ENCODE measurements around the gene MGAT3.
"Not testable (repeated sequence)": the region's sequence is repeated elsewhere in the genome, so short reads cannot be mapped to it uniquely, and the experiment has no call there.

MGAT3 gene

DNA sequence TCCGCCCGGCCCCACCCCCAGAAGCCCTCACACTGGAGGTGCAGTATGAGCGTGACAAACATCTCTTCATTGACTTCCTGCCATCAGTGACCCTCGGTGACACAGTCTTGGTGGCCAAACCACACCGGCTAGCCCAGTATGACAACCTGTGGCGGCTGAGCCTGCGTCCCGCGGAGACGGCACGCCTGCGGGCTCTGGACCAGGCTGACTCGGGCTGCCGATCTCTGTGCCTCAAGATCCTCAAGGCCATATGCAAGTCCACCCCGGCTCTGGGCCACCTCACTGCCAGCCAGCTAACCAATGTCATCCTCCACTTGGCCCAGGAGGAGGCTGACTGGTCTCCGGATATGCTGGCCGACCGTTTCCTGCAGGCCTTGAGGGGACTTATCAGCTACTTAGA, 57.0 kb downstream of the MGAT3 start:
- no peak for DNase-seq (ENCODE audit: low read depth in 2 of 2)

DNA sequence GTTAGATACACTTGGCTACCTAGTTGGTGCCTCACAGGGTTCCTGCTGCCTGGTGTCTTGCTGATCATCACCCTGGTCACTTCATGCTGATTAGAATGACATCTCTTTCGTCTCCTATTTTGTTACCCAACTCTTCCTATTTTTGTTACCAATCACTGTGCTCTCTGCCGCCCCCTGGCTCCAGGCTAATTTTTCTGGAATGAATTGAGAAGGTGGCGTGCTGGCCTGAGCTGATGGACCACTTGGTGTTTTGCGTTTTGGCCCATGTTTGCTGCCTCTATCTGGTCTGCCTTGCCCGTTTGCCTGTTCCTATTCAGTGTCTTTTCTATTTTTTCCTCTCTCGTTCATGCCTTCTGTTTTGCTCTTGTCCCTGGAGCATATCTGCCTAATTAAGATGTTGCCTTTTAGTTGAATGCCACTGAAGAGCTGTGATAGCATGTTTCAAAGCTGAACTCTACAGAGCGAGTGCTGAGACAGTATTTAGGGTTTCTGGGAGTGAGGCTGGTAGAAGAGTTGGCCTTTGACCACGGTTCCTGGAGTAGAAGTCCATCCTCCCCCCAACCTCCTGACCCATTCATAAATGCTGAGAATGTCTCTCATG, 57.7 kb downstream of the MGAT3 start:
- DNase-seq (ENCODE audit: low read depth in 2 of 2): no peak

DNA sequence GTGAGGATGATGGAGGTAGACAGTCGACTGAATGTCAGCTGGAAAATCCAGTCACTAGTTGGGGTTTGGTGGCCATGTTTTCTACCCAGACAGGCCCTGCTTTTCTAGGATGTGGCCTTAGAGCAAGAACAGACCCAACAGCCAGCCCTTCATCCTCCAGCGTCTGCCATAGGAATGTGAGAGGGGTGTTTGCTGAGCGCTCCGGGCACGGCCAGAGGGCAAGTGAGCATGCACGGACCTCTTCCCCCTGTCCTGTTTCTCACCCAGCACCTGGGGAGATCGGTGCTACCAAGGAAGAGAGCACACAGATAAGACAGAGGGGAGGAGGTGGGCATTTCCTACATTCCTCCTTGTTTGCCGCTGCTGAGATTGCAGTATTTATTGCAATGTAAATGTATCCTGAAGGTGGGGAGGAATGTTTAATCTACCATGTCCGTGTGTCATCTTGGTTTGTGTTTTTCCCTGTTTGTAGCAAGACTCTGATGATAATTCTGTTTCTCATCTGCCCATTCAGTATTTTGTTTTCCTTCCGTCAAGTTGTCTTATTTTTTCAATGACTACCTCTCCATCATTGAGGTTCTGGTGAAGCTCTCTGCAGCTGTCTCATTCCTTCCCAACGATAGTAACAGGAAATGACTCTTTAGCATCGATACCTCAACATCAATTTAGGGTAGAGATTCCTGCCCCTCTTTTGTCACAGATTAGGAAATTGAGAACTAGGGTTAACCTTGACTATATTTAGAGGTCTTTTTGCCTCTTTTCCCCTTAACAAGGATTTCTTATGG, 58.6 kb downstream of the MGAT3 start:
- no peak for DNase-seq (ENCODE audit: low read depth in 2 of 2)

DNA sequence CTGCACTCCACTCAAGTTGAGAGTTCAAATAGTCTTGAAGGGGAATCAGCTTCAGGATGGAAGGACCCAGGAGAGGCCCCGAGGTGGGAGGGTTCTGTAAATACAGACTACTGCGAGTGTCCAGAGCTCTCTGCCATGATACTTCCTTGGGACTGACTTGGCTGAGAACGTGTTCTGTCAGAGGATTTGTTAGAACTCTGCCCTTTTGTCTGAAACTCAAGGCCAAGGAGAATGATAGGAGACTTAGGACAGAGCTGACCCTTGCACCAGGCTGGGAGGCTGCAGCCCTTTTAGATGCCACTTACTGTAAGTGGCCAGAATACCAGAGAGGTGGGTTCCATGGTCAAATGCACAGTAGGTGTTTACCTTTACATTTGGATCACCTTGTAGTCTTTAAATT, 60.7 kb downstream of the MGAT3 start:
- no peak for DNase-seq (ENCODE audit: low read depth in 2 of 2)

DNA sequence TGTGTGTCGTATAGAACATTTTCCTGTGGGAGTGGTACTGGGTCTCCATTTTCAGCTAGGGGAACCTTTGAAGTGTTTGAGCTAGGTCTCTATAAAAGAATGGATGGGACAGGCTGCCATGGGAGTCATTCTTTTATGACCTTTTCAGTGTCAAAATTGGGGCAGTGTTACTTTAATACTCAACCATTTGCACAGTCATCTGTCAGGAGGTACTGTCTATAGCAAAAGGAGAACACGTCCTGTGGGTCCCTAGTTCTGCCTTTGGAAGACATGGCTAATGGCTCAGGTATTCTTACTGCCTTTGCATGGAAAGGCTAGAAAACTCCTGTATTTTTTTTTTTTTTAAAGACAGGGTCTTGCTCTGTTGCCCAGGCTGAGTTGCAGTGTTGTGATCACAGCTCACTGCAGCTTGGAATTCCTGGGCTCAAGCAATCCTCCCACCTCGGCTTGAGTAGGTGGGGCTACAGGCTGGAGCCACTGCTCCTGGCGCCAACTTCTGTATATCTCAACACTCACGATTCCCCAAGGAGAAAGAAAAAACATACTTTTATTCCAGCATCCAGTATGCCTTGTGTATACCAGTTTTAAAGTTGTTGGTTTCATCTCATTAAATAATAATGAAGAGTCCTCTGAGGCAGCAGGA, 61.5 kb downstream of the MGAT3 start:
- DNase-seq (ENCODE audit: low read depth in 2 of 2): no peak

DNA sequence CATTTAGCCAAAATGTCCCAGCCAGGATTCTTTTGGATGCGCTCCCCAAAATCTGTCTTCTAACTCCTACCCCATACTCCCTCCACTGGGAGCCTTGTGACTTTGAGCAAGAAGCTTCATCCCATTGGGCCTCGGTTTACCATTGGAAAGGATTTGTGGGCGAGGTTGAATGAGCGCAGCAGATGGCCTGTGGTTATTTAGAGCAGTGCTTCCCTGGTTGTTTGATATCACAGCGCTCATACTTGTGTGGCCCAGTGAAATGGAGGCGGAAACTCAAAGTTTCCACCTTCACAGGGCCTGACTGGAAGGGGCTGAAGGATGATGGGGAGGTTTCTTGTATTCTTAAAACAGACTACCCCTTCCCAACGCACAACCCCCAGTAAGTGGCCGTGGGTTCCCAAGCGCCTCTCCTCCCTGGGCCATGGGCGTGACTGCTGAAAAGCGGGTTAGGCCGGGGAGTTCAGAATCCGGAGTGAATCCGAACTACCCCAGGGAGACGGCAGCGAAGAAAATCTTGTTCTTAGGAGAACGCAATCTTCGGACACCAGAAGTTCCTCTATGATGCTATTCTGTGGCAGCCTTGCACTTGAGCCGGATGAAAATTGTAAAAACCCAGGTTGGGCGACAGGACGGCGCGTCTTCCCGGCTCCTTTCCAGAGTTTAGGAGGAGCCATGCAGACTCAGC, 62.3 kb downstream of the MGAT3 start:
- DNase-seq (ENCODE audit: low read depth in 2 of 2): no peak

DNA sequence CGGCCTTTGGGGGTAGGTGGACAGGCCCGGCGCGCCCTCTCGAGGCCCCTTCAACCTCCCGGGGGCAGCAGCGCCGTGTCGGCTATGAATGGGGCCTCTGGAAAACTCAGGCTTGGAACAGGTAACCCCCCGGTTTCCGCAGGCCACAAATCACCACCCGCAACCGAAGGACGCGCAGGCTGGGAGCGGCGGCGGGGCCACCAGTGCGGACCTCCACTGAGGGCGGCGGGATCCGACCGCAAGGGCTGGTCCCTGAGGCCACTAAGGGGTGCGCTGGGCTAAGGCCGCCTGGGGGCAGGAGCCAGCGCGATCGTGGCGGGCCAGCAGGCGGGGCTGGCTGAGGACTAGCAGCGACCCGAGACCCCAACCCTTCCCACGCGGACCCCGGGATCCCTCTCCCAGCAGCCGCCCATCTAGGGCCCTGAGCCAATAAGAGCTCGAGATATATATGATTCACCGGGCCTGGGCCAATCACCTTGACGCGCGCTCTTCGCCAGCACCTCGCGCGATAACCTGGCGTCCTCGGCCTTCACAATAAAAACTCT, 62.9 kb downstream of the MGAT3 start:
- no peak for DNase-seq (ENCODE audit: low read depth in 2 of 2)

DNA sequence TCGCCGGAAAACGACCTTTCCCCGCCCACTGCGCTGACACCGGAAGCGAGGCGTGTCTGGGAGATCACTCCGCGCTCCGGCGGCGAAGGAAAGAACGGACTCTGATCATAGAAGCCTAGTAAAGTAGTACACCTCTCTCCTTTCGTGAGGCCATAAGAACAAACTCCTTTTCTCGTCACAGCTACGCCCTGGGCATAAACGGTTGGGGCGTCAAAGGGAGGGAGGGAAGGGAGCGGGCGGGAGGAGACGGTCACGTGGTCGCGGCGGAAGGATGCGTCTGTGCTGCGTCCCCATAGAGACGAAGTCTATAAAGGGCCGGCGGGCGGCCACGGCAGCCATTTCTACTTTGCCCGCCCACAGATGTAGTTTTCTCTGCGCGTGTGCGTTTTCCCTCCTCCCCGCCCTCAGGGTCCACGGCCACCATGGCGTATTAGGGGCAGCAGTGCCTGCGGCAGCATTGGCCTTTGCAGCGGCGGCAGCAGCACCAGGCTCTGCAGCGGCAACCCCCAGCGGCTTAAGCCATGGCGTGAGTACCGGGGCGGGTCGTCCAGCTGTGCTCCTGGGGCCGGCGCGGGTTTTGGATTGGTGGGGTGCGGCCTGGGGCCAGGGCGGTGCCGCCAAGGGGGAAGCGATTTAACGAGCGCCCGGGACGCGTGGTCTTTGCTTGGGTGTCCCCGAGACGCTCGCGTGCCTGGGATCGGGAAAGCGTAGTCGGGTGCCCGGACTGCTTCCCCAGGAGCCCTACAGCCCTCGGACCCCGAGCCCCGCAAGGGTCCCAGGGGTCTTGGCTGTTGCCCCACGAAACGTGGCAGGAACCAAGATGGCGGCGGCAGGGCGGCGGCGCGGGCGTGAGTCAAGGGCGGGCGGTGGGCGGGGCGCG, 63.7 kb downstream of the MGAT3 start, which contains the start of gene ATF4:
Gene ATF4, plus strand, starts transcription at position 337 of the 880 bp plus-strand sequence. CDS start 884 bp downstream, outside the sequence.
- peak; percentile 99 for DNase-seq (ENCODE audit: low read depth in 2 of 2)

DNA sequence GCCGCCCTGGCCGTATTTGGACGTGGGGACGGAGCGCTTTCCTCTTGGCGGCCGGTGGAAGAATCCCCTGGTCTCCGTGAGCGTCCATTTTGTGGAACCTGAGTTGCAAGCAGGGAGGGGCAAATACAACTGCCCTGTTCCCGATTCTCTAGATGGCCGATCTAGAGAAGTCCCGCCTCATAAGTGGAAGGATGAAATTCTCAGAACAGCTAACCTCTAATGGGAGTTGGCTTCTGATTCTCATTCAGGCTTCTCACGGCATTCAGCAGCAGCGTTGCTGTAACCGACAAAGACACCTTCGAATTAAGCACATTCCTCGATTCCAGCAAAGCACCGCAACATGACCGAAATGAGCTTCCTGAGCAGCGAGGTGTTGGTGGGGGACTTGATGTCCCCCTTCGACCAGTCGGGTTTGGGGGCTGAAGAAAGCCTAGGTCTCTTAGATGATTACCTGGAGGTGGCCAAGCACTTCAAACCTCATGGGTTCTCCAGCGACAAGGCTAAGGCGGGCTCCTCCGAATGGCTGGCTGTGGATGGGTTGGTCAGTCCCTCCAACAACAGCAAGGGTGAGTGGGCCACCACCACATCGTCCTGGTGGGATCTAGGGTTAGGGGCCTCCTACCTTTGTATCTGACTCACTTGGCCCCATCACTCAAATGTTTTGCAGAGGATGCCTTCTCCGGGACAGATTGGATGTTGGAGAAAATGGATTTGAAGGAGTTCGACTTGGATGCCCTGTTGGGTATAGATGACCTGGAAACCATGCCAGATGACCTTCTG, 64.5 kb downstream of the MGAT3 start:
- not testable (repeated sequence) for DNase-seq (ENCODE audit: low read depth in 2 of 2)

DNA sequence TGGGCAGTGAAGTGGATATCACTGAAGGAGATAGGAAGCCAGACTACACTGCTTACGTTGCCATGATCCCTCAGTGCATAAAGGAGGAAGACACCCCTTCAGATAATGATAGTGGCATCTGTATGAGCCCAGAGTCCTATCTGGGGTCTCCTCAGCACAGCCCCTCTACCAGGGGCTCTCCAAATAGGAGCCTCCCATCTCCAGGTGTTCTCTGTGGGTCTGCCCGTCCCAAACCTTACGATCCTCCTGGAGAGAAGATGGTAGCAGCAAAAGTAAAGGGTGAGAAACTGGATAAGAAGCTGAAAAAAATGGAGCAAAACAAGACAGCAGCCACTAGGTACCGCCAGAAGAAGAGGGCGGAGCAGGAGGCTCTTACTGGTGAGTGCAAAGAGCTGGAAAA, 65.3 kb downstream of the MGAT3 start:
- not testable (repeated sequence) for DNase-seq (ENCODE audit: low read depth in 2 of 2)

DNA sequence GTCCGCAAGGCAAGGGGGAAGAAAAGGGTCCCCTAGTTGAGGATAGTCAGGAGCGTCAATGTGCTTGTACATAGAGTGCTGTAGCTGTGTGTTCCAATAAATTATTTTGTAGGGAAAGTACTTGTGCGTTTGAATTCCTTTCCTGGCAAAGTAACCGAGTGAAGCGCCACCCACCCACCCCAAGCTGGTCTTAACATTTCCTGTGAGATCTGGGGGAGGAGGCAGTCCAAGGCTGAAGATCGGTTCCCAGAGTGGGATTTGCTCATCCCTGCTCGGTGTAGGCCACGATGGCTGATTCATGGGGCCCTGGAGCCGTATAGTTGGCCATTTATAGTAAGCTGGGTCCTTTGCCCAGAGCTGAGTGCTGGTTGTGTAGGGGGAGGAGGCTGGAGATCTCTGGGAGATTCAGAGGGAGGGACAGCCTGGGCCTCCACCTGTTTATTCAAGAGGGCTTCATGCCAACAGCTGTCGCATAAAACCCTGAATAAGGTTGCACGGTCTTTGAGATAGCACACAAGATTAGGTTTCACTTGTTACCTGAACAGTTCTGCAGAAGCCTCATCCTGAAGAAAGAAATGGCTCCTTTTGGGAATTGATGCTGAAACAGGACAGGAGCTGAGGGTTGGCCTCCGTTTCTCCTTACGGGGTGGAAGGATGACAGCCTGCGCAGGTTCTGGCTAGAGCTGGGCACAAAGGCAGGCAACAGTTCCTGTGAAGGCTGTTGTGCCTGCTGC, 65.9 kb downstream of the MGAT3 start:
- peak in 1 of 2 experiments; percentile 30 for DNase-seq (ENCODE audit: low read depth in 2 of 2)

DNA sequence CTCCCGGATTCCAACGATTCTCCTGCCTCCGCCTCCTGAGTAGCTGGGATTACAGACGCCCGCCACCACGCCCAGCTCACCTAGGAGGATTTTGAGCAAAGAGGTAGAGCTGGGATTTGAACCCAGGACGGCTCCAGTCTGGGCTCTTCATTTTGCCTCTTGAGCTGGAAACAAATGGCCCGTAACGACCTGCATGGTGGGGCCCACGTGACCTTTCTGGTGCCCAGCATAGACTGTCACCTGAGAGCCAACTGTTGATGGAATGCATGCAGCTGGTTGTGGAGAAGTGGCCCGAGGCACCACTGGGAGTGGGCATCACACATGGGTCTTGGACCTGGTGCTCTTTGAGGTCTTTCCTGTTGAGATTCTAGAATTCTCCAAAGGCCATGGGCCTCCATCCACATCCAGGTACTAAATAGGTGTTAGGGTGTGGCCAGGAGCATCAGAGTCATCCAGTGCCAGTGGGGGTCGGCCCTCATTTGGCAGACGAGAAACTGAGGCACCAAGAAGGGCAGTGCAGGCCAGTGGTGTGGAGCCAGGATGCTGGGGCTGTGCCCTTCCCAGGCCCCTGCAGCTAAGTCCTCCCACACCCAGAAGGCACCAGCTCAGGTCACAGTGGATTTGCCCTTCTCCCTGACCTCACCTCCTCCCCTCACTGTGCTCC, 67.4 kb downstream of the MGAT3 start:
- no peak for DNase-seq (ENCODE audit: low read depth in 2 of 2)

DNA sequence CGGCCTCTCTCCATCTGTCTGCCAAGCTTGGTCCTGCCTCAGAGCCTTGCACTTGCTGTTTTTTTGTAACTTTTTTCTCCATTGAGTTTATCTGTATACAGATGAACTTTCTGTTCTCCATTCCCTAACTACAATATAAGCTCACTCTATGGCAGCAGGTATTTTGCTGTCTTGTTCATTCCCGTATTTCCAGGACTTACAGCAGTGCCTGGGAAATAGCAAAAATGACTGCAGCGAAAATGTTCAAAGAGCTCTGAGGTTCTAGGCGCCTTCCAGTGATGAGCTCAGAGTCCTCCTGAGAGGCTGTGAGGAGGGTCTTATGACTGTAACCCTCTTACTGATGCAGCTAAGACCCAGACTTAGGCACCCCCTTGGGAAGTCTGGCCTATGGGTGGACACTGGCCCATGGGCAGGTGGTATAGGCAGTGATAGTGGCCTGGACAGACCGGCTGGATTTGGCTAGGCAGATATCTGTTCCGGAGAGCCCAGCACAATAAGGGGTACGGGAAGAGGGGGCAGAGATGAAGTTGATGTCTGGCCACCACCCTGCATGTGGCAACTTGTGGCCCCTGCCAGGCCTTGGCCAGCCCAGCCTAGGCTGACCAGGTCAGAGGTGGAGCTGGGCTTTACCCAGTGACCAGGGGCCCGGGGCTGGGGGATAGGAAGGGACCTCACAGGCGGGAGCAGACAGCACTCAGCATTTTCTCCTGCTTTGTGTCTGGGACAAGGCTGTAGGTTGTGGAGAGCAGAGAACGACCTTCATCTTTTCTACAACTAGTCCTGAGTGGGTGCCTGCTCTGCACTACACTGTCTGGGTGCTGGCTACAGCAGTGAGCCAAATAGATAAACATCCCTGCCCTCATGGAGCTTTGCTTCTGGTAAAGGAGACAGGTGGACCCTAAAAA, 68.2 kb downstream of the MGAT3 start:
- DNase-seq (ENCODE audit: low read depth in 2 of 2): no peak

DNA sequence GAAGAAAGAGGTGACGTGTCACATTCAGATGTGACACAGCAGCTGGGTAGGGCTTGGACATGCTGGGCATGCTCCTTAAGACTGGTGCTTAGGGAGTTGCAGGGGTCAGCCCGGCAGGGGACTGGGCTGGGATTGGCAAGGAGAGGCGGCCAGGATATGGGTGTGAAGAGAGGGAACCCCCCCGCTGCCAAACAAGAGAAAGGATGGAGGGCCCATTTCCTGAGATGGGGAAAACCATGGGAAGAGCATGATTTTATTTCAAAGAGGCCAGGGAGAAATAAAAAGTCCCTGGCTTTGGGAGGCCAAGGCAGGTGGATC, 68.8 kb downstream of the MGAT3 start:
- DNase-seq (ENCODE audit: low read depth in 2 of 2): no peak

DNA sequence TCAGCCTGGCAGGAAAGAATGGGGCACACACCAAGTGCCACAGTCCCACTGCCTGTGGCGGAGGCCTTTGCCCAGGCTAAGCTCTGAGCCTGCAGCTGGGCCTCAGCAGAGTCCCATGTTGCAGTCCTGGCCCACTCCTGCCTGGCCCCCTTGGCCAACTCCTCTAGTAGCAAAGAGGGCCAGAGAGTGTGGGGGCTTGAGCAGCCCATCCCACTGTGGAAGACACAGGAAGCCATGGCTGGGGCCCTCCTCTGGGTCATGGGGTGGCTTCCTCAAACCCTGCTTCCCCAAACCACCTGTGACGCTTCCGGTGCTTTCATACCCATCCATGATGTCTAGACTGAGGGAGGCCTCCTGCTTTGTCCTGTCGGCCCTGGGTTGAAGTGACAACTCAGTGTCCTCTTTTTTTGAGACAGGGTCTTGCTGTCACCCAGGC, 69.9 kb downstream of the MGAT3 start:
- DNase-seq (ENCODE audit: low read depth in 2 of 2): no peak

DNA sequence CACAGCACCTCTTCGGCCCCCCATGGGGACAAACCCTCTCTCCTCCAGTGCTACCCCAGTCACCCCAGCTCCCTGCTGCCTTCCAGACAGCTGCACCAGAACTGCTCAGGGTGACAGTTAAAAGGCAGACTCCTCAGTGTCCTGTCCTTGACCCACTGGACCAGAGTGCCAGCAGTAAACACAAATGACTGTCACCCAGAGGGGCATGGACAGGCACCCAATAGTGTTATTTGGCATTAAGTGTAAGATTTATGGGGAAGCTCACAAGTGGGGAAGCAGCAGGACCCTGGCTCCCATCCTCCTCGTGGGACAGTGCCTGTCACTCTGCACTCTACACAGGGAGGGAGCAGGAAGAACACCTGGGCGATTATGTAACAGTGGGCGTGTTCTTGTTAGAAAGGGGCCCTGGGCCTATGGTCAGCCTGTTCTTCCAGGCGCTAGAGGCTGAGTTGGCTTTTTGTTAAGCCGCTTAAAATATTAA, 70.7 kb downstream of the MGAT3 start:
- DNase-seq (ENCODE audit: low read depth in 2 of 2): no peak

DNA sequence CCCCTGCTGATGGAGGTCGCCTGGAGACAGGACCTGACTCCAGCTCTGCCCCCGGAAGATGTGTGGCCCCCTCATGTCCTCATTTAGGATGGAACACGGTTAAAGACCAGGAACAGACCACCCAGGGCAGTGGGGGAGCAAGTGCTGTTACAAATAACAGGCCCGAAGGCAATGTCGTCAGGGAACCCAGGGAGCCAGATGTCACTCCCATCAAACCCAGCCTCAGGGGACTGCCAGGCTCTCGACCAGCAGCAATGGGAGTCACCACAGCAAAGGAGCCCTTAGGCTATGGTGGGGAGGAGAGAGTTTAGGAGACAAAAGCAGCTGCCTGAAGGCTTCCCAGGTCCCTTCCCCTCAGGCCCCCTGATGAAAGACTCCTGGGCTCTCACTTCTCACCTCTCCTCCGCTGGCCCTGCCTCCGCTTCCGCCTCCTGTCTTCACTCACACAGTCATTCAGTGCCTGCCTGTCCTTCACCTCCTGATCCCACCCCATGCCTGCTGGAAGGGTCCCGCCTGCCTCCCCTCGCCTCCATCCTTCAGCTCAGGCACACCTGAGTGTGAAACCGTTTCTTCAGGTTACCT, 71.4 kb downstream of the MGAT3 start:
- DNase-seq (ENCODE audit: low read depth in 2 of 2): no peak

All from fibroblast of skin of left biceps (primary cell).